ENCODE measurements around the gene POLR3GL. TPM values are rescaled to one million over a fixed set of nuclear protein-coding genes. Genes with fewer than 3 reads are reported as not detected.
"Not testable (repeated sequence)": the region's sequence is repeated elsewhere in the genome, so short reads cannot be mapped to it uniquely, and the experiment has no call there.

POLR3GL gene
- total RNA-seq, 1 donor from 2014 or later: 12.2 TPM

GRCh38 chr1:145922266-145922665, 42.2 kb upstream of the POLR3GL start:
- no peak for DNase-seq (ENCODE audit: low read depth)
- Histone ChIP-seq H3K4me3 (ENCODE audit: low read depth, low read length) (no peak overlapping the region), H3K36me3 (ENCODE audit: control insufficient read depth, insufficient read depth, low read length) (no peaks in the 10 kb centered on the region), H3K27me3 (ENCODE audit: control insufficient read depth, insufficient read depth, low read length) (no peaks in the 10 kb centered on the region)
- TF ChIP-seq CTCF (IDR thresholded peaks at IDR 0.05; ENCODE audit: insufficient read depth, low read length, poor library complexity, severe bottlenecking): no peak

- H3K36me3 ChIP-seq (ENCODE audit: control insufficient read depth, insufficient read depth, low read length): no peaks in the 10 kb centered on the region
- H3K27me3 ChIP-seq (ENCODE audit: control insufficient read depth, insufficient read depth, low read length): no peaks in the 10 kb centered on the region
- no peak for DNase-seq (ENCODE audit: low read depth)
- peak overlapping the region; percentile 61 for H3K4me3 ChIP-seq (ENCODE audit: low read depth, low read length)
- no peak for TF ChIP-seq CTCF (IDR thresholded peaks at IDR 0.05; ENCODE audit: insufficient read depth, low read length, poor library complexity, severe bottlenecking)
Measured at GRCh38 chr1:145926686-145927062, 37.8 kb upstream of the POLR3GL start.

GRCh38 chr1:145927063-145927886, 37.2 kb upstream of the POLR3GL start, which contains the start of gene RBM8A:
Gene RBM8A (minus strand): TSS chr1:145927484. CDS start chr1:145927426, 58 bp downstream.
- H3K4me3 ChIP-seq (ENCODE audit: low read depth, low read length): peak within 1 kb of the TSS; percentile 61
- TF ChIP-seq CTCF (IDR thresholded peaks at IDR 0.05; ENCODE audit: insufficient read depth, low read length, poor library complexity, severe bottlenecking): peak; percentile 75
- DNase-seq (ENCODE audit: low read depth): peak; percentile 96
- H3K36me3 ChIP-seq (ENCODE audit: control insufficient read depth, insufficient read depth, low read length): no peaks in the 10 kb centered on the region
- no peaks in the 10 kb centered on the region for H3K27me3 ChIP-seq (ENCODE audit: control insufficient read depth, insufficient read depth, low read length)

- H3K27me3 ChIP-seq (ENCODE audit: control insufficient read depth, insufficient read depth, low read length): no peaks in the 10 kb centered on the region
- no peaks in the 10 kb centered on the region for H3K36me3 ChIP-seq (ENCODE audit: control insufficient read depth, insufficient read depth, low read length)
Measured at GRCh38 chr1:145927916-145928643, 36.4 kb upstream of the POLR3GL start.

GRCh38 chr1:145932522-145933009, 31.9 kb upstream of the POLR3GL start:
- DNase-seq (ENCODE audit: low read depth); H3K4me3 ChIP-seq (ENCODE audit: low read depth, low read length); H3K36me3 ChIP-seq (ENCODE audit: control insufficient read depth, insufficient read depth, low read length); H3K27me3 ChIP-seq (ENCODE audit: control insufficient read depth, insufficient read depth, low read length): not testable (repeated sequence)

More at GRCh38 chr1:145927916-145928643, 36.4 kb upstream of the POLR3GL start:
- no peak for TF ChIP-seq CTCF (IDR thresholded peaks at IDR 0.05; ENCODE audit: insufficient read depth, low read length, poor library complexity, severe bottlenecking)
- no peak for DNase-seq (ENCODE audit: low read depth)
- peak overlapping the region; percentile 61 for H3K4me3 ChIP-seq (ENCODE audit: low read depth, low read length)

- no peak for DNase-seq (ENCODE audit: low read depth)
- TF ChIP-seq CTCF (IDR thresholded peaks at IDR 0.05; ENCODE audit: insufficient read depth, low read length, poor library complexity, severe bottlenecking): no peak
- Histone ChIP-seq H3K27me3 (ENCODE audit: control insufficient read depth, insufficient read depth, low read length) (no peaks in the 10 kb centered on the region), H3K36me3 (ENCODE audit: control insufficient read depth, insufficient read depth, low read length) (no peaks in the 10 kb centered on the region), H3K4me3 (ENCODE audit: low read depth, low read length) (no peak overlapping the region)
Measured at GRCh38 chr1:145935708-145936107, 28.8 kb upstream of the POLR3GL start.
